Measurements from ENCODE around the gene ABCC6.
"Not testable (repeated sequence)": the region's sequence is repeated elsewhere in the genome, so short reads cannot be mapped to it uniquely, and the experiment has no call there.

DNA sequence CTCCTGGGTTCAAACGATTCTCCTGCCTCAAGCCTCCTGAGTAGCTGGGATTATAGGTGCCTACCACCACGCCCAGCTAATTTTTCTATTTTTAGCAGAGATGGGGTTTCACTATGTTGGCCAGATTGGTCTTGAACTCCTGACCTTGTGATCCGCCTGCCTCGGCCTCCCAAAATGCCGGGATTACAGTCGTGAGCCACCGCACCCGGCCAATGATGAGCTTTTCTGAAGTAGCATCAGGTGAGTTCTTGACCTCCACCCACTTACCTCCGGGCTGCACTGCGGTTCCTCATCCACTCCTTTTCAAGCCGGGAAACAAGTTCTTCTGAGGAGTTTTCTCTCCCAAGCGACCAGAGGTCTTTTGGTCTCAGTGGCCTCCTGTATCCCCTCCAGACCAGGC is 14.8 kb downstream of the ABCC6 start:
- TF ChIP-seq, protein P1, sequence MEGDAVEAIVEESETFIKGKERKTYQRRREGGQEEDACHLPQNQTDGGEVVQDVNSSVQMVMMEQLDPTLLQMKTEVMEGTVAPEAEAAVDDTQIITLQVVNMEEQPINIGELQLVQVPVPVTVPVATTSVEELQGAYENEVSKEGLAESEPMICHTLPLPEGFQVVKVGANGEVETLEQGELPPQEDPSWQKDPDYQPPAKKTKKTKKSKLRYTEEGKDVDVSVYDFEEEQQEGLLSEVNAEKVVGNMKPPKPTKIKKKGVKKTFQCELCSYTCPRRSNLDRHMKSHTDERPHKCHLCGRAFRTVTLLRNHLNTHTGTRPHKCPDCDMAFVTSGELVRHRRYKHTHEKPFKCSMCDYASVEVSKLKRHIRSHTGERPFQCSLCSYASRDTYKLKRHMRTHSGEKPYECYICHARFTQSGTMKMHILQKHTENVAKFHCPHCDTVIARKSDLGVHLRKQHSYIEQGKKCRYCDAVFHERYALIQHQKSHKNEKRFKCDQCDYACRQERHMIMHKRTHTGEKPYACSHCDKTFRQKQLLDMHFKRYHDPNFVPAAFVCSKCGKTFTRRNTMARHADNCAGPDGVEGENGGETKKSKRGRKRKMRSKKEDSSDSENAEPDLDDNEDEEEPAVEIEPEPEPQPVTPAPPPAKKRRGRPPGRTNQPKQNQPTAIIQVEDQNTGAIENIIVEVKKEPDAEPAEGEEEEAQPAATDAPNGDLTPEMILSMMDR (IDR thresholded peaks at IDR 0.05; ENCODE audit: low read depth, low read length), result not testable (repeated sequence)
- not testable (repeated sequence) for TF ChIP-seq POLR2A (IDR thresholded peaks at IDR 0.05; ENCODE audit: extremely low read depth, insufficient read length); MYC (IDR thresholded peaks at IDR 0.05; ENCODE audit: low read depth, low read length)

All from NB4 (cell line).